GM21786 (cell line): ENCODE results near the gene CD14.
"Not testable (repeated sequence)": the region's sequence is repeated elsewhere in the genome, so short reads cannot be mapped to it uniquely, and the experiment has no call there.

Experiments
- ATAC-seq: cut with Tn5 transposase; IDR thresholded peaks from one replicate; pipeline ENCODE4 v1.9.1; 2021; ENCODE audit not compliant: unreplicated experiment

Gene CD14

GRCh38 chr5:140633021-140633471 is at the start of gene CD14:
TSS of gene CD14 (minus strand) at chr5:140633175. CDS start at chr5:140633071, 104 bp downstream.
- no peak for ATAC-seq

- no peak for ATAC-seq
These were observed 46.0 kb upstream of the CD14 start for GRCh38 chr5:140678993-140679392.

- ATAC-seq, result peak; percentile 68
These were observed 45.0 kb upstream of the CD14 start for GRCh38 chr5:140677947-140678346.

GRCh38 chr5:140674629-140675028 is 41.7 kb upstream of the CD14 start:
- ATAC-seq, result no peak

GRCh38 chr5:140674211-140674610 is 41.2 kb upstream of the CD14 start:
- no peak for ATAC-seq

GRCh38 chr5:140673187-140673976 is 40.4 kb upstream of the CD14 start, which contains the start of gene DND1:
TSS of gene DND1 (minus strand) at chr5:140673576. CDS start at chr5:140673542, 34 bp downstream.
- no peak for ATAC-seq

- ATAC-seq, result no peak
These were observed 39.6 kb upstream of the CD14 start for GRCh38 chr5:140672455-140673186.

- no peak for ATAC-seq
These were observed 38.6 kb upstream of the CD14 start for GRCh38 chr5:140671472-140672125.

GRCh38 chr5:140671035-140671434 is 38.1 kb upstream of the CD14 start:
- not testable (repeated sequence) for ATAC-seq

GRCh38 chr5:140664359-140665119 is 31.6 kb upstream of the CD14 start, which contains the start of gene WDR55:
TSS of gene WDR55 (plus strand) at chr5:140664904. CDS start at chr5:140664913, 9 bp downstream.
- peak; percentile 97 for ATAC-seq

GRCh38 chr5:140664030-140664358 is 31.0 kb upstream of the CD14 start:
- ATAC-seq, result no peak

GRCh38 chr5:140660371-140660770 is 27.4 kb upstream of the CD14 start:
- not testable (repeated sequence) for ATAC-seq

- ATAC-seq, result no peak
These were observed 25.9 kb upstream of the CD14 start for GRCh38 chr5:140658870-140659269.

GRCh38 chr5:140647042-140647419 is 14.1 kb upstream of the CD14 start:
- ATAC-seq, result no peak

GRCh38 chr5:140642718-140643117 is 9.7 kb upstream of the CD14 start:
- ATAC-seq, result no peak

- no peak for ATAC-seq
These were observed 8.7 kb upstream of the CD14 start for GRCh38 chr5:140641716-140642115.

- ATAC-seq, result peak; percentile 88
These were observed 6.4 kb upstream of the CD14 start, which contains the start of gene TMCO6 for GRCh38 chr5:140639148-140639981. TSS of gene TMCO6 (plus strand) at chr5:140639451. CDS start at chr5:140639528, 77 bp downstream.

- not testable (repeated sequence) for ATAC-seq
These were observed 5.8 kb upstream of the CD14 start for GRCh38 chr5:140638898-140639147.

GRCh38 chr5:140637371-140638100 is 4.6 kb upstream of the CD14 start:
- no peak for ATAC-seq
